ENCODE data around the gene SIAH2. TPM values are rescaled to one million over a fixed set of nuclear protein-coding genes. Genes with fewer than 3 reads are reported as not detected.

SIAH2 gene
- total RNA-seq, 2 donors from 2014 or later = 36.2 to 54.6 TPM

DNA sequence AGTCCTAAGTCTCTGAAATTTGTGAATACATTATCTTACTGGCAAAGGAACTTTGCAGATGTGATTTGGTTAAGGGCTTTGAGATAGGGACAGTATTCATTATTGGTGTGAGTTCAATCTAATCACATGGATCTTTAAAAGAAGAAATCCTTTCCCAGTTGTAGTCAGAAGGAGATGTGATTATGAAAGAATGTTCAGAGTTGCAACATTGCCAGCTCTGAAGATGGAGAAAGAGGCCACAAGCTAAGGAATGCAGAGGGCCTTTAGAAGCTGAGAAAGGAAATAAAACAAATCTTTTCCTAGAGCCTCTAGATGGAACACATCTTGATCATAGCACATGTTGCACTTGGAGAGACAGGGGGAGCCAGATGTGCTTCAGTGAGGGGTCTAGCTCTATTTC is 27.7 kb upstream of the SIAH2 start:
- Histone ChIP-seq H3K36me3 (no peaks in the 10 kb centered on the region), H3K9me3 (no peaks in the 10 kb centered on the region), H3K4me1 (ENCODE audit: control insufficient read depth in 1 of 2, low read depth in 2 of 2) (no peaks in the 10 kb centered on the region), H3K27me3 (replicated peaks; ENCODE audit: insufficient read depth) (no peaks in the 10 kb centered on the region), H3K4me3 (no peak overlapping the region), H3K27ac (no peak overlapping the region)
- TF ChIP-seq, protein P1, sequence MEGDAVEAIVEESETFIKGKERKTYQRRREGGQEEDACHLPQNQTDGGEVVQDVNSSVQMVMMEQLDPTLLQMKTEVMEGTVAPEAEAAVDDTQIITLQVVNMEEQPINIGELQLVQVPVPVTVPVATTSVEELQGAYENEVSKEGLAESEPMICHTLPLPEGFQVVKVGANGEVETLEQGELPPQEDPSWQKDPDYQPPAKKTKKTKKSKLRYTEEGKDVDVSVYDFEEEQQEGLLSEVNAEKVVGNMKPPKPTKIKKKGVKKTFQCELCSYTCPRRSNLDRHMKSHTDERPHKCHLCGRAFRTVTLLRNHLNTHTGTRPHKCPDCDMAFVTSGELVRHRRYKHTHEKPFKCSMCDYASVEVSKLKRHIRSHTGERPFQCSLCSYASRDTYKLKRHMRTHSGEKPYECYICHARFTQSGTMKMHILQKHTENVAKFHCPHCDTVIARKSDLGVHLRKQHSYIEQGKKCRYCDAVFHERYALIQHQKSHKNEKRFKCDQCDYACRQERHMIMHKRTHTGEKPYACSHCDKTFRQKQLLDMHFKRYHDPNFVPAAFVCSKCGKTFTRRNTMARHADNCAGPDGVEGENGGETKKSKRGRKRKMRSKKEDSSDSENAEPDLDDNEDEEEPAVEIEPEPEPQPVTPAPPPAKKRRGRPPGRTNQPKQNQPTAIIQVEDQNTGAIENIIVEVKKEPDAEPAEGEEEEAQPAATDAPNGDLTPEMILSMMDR (IDR thresholded peaks at IDR 0.05) = no peak
- ATAC-seq (ENCODE audit: insufficient number of reproducible peaks, low FRiP score, low read depth) (no peak), DNase-seq (ENCODE audit: low spot score) (no peak)

DNA sequence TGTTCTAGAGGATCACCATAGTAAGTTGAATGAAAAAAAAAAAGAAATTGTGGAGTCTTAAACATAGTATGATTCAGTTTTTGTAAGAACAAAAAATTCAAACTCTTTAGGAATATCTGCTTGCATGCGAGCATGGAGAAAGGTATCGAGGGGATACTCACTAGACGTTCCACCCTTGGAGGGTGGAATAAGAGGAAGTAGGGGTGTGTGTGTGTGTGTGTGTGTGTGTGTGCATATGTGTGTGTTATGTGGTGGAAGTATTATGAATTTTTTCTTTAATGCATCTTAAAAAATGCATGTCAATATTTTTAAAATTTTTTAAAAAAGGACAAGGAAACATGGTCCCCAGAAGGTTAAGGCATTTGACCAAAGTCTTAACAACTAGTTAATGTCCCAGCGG is 26.5 kb upstream of the SIAH2 start:
- ATAC-seq (ENCODE audit: insufficient number of reproducible peaks, low FRiP score, low read depth) = no peak
- H3K9me3 ChIP-seq = no peaks in the 10 kb centered on the region
- no peak overlapping the region for H3K4me3 ChIP-seq
- H3K36me3 ChIP-seq = no peaks in the 10 kb centered on the region
- H3K4me1 ChIP-seq (ENCODE audit: control insufficient read depth in 1 of 2, low read depth in 2 of 2) = no peaks in the 10 kb centered on the region
- no peaks in the 10 kb centered on the region for H3K27me3 ChIP-seq (replicated peaks; ENCODE audit: insufficient read depth)
- TF ChIP-seq, protein P1 (IDR thresholded peaks at IDR 0.05) = no peak
- no peak for DNase-seq (ENCODE audit: low spot score)
- no peak overlapping the region for H3K27ac ChIP-seq

DNA sequence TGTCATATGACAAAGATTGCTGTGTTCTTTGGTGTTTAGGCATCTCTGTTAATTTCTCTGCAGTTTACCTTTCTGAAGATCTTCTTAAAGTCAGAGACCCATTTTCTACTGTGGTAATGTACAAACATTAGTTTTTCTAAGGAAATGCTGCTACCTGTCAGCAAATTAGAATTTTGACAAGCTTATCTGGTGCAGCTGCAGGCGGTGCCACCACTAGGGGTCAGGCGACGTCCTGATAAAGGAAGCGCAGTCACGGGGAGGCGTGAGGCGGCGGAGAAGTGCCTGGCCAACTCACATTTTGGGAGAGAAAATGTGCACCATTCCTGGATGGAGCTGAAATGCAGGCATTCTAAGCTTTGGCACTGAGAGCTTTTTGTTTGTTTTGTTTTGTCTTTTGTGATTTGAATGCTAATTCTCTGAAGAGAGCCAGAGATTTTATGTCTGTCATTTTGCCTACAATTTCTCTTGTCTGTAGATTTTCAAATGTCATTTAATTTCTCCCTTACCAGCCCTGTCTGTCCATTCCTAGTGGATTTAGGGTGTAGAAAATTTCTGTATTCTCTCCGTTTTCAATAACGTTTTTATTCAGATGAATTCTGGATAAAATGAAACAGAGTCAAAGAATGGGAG is 24.9 kb upstream of the SIAH2 start:
- Histone ChIP-seq H3K27ac (no peak overlapping the region), H3K4me3 (no peak overlapping the region), H3K27me3 (replicated peaks; ENCODE audit: insufficient read depth) (no peaks in the 10 kb centered on the region), H3K9me3 (no peaks in the 10 kb centered on the region), H3K36me3 (no peaks in the 10 kb centered on the region), H3K4me1 (ENCODE audit: control insufficient read depth in 1 of 2, low read depth in 2 of 2) (no peaks in the 10 kb centered on the region)
- TF ChIP-seq, protein P1 (IDR thresholded peaks at IDR 0.05) = peak; percentile 87
- ATAC-seq (ENCODE audit: insufficient number of reproducible peaks, low FRiP score, low read depth) (no peak), DNase-seq (ENCODE audit: low spot score) (peak; percentile 43)

DNA sequence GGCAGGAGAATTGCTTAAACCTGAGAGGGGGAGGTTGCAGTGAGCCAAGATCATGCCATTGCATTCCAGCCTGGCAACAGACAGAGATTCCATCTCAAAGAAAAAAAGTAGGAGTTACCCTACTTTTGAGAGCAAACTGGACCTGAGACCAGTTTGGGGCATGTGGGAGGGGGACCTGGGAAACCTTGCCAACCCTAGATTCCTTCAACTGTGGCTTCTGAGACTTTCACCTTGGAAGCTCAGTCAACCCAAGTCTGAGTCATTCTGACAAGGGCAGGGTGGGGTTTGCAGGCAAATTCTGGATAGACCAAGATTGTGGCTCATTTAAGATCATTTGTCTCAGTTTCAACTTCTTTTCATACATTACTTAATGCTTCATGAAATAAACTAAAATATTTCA is 23.8 kb upstream of the SIAH2 start:
- no peaks in the 10 kb centered on the region for H3K4me1 ChIP-seq (ENCODE audit: control insufficient read depth in 1 of 2, low read depth in 2 of 2)
- H3K4me3 ChIP-seq = no peak overlapping the region
- DNase-seq (ENCODE audit: low spot score) (no peak), ATAC-seq (ENCODE audit: insufficient number of reproducible peaks, low FRiP score, low read depth) (no peak)
- TF ChIP-seq, protein P1 (IDR thresholded peaks at IDR 0.05) = no peak
- H3K27ac ChIP-seq = no peak overlapping the region
- H3K27me3 ChIP-seq (replicated peaks; ENCODE audit: insufficient read depth) = no peaks in the 10 kb centered on the region
- H3K36me3 ChIP-seq = no peaks in the 10 kb centered on the region
- no peaks in the 10 kb centered on the region for H3K9me3 ChIP-seq

DNA sequence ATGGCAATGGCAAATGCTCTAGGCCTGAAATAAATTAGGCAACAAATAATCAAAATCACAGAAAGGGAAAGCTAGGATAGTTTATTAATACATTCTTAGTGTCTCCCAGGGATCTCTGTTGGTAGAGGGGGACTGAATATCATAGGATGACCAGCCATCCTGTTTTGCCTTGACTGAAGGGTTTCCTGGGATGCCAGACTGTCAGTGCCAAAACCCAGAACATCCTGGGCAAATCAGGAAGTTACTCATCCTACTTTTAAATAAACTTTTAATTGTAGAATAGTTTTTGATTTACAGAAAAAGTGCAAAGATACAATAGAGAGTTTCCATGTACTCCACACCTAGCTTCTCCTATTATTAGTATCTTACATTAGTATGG is 21.8 kb upstream of the SIAH2 start:
- Histone ChIP-seq H3K4me1 (ENCODE audit: control insufficient read depth in 1 of 2, low read depth in 2 of 2) (no peaks in the 10 kb centered on the region), H3K36me3 (no peaks in the 10 kb centered on the region), H3K4me3 (no peak overlapping the region), H3K27ac (no peak overlapping the region), H3K27me3 (replicated peaks; ENCODE audit: insufficient read depth) (no peaks in the 10 kb centered on the region), H3K9me3 (no peaks in the 10 kb centered on the region)
- TF ChIP-seq, protein P1 (IDR thresholded peaks at IDR 0.05) = no peak
- DNase-seq (ENCODE audit: low spot score) (no peak), ATAC-seq (ENCODE audit: insufficient number of reproducible peaks, low FRiP score, low read depth) (no peak)
